OCI-LY7 (cell line): ENCODE data around the gene DERA. TPM values are rescaled to one million over a fixed set of nuclear protein-coding genes. Genes with fewer than 3 reads are reported as not detected.
A peak's percentile ranks its signal among the peaks of the same experiment; 100 is the strongest.

Experiments
- BruUV-seq: library from RNA; stranded (reverse); fragments of 400-500 nt; replicated peaks from 2 replicates; lab custom pipeline; 2021; lab: Mats Ljungman, UMichigan
- CTCF ChIA-PET: fragments of 300-600 bp; sonication (Branson Sonifier 250); formaldehyde crosslinking; loops from one replicate; lab custom pipeline; 2022; ENCODE audit warnings: antibody characterized with exemption; ENCODE audit not compliant: unreplicated experiment; lab: Charles Lee
- POLR2A ChIA-PET: fragments of 300-600 bp; sonication (Branson Sonifier 250); formaldehyde crosslinking; loops from one replicate; lab custom pipeline; 2022; ENCODE audit warnings: antibody characterized with exemption; lab: Charles Lee
- DNase-seq: peaks from one replicate; pipeline ENCODE4 v3.0.0-alpha.2; 2015; ENCODE audit warnings: low spot score
- H2AFZ ChIP-seq: fragments of 200-600 bp; sonication (generic), shearing (Covaris generic); 2 replicates; pipeline ENCODE4 v1.6.1; 2014; ENCODE audit warnings: mild to moderate bottlenecking, antibody characterized with exemption, low read length, moderate library complexity
- H3K27ac ChIP-seq: fragments of 200-600 bp; sonication (generic); 2 replicates; pipeline ENCODE4 v1.5.1; 2014; ENCODE audit warnings: mixed run types, low read depth, mild to moderate bottlenecking, moderate library complexity, low read length, inconsistent platforms; ENCODE audit not compliant: poor library complexity, severe bottlenecking
- H3K36me3 ChIP-seq: fragments of 200-600 bp; sonication (generic); 2 replicates; pipeline ENCODE4 v1.6.1; 2014; ENCODE audit warnings: mild to moderate bottlenecking, antibody characterized with exemption, low read length, moderate library complexity, mixed read lengths; ENCODE audit not compliant: insufficient read depth
- H3K4me1 ChIP-seq: fragments of 200-600 bp; sonication (generic); 2 replicates; pipeline ENCODE4 v1.5.1; 2014; ENCODE audit warnings: mild to moderate bottlenecking, low read length; ENCODE audit not compliant: insufficient read depth, poor library complexity, severe bottlenecking
- H3K4me2 ChIP-seq: fragments of 200-600 bp; sonication (generic); 2 replicates; pipeline ENCODE4 v1.6.1; 2014; ENCODE audit warnings: mild to moderate bottlenecking, low read length
- H3K4me3 ChIP-seq: fragments of 200-600 bp; sonication (generic); 2 replicates; pipeline ENCODE4 v1.5.1; 2014; ENCODE audit warnings: mild to moderate bottlenecking, low read depth, low read length; ENCODE audit not compliant: poor library complexity, severe bottlenecking
- H3K79me2 ChIP-seq: fragments of 200-600 bp; sonication (generic); 2 replicates; pipeline ENCODE4 v1.6.1; 2016; ENCODE audit warnings: low read depth, mild to moderate bottlenecking, low read length, moderate library complexity, mixed read lengths; ENCODE audit not compliant: insufficient read depth
- H3K9me2 ChIP-seq: fragments of 200-600 bp; sonication (generic); 2 replicates; pipeline ENCODE4 v1.6.1; 2016; ENCODE audit warnings: mild to moderate bottlenecking, low read length, mixed read lengths; ENCODE audit not compliant: insufficient read depth
- H3K9me3 ChIP-seq: fragments of 200-600 bp; sonication (generic); 2 replicates; pipeline ENCODE4 v1.6.1; 2014; ENCODE audit warnings: mild to moderate bottlenecking, mixed run types, low read length, mixed read lengths
- H4K20me1 ChIP-seq: fragments of 200-600 bp; sonication (generic); 2 replicates; pipeline ENCODE4 v1.6.1; 2014; ENCODE audit warnings: mild to moderate bottlenecking, antibody characterized with exemption, low read length, moderate library complexity, mixed read lengths; ENCODE audit not compliant: insufficient read depth
- CTCF ChIP-seq: fragments of 200-600 bp; sonication (generic); conservative IDR thresholded peaks from 2 replicates; pipeline ENCODE4 v1.5.1; 2014; ENCODE audit warnings: mild to moderate bottlenecking, antibody characterized with exemption, low read length, moderate library complexity, mixed read lengths
- EZH2phosphoT487 ChIP-seq: fragments of 200-600 bp; sonication (generic); IDR thresholded peaks from 2 replicates; pipeline ENCODE4 v1.6.1; 2018; ENCODE audit warnings: low read depth, borderline replicate concordance, mild to moderate bottlenecking, mixed run types, antibody characterized with exemption, low read length, moderate library complexity, mixed read lengths
- intact Hi-C: fragments of 100-400 bp; cut with micrococcal nuclease; formaldehyde crosslinking; loops from one replicate; pipeline ENCODE4 v1.10.0; 2022; ENCODE audit not compliant: unreplicated experiment
- total RNA-seq, 2 experiments: library from RNA; depleted of rRNA in 1 of 2; stranded (reverse); fragments of >200 nt in 1 of 2; shearing (Covaris generic) in 1 of 2; gene quantifications; 2 replicates each; pipeline ENCODE4 v1.2.3, GENCODE V29; 2014 to 2022

Gene DERA
- total RNA-seq, 2 experiments from 2014 or later, result 68.6 to 87.2 TPM

DNA sequence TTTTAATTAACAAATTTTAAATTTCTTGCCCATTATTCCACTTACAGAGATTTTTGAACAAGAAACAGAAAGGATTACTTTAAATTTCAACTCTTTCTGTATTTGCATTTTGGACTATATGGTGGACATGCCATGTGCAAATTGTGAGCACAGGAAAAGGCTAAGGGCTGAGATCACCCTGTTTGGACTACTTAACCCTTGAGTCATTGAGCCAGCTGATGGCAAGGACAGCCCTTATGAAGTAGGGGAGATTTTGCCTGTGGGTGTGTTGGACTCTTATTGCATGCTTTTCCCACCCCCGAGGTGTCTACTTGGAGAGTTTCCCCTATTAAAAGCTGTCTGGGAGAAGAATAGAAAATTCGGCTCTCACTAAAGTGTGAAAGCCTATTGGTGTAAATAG is 17.2 kb downstream of the DERA start:
- Histone ChIP-seq H3K9me2 (no peaks in the 10 kb centered on the region), H3K27ac (no peak overlapping the region), H2AFZ (no peak overlapping the region), H3K4me1 (peaks cover 7% of the 10 kb centered on the region), H3K4me3 (no peak overlapping the region), H3K9me3 (0 out of 2 replicates have a peak, but pooled peaks cover 5% of the 10 kb centered on the region), H3K36me3 (no peaks in the 10 kb centered on the region), H3K79me2 (no peaks in the 10 kb centered on the region), H3K4me2 (no peak overlapping the region), H4K20me1 (no peaks in the 10 kb centered on the region)
- intact Hi-C loops, result no loop called here
- TF ChIP-seq EZH2phosphoT487 (no peak), CTCF (no peak)
- DNase-seq, result no peak
- CTCF ChIA-PET, result no interaction called here
- POLR2A ChIA-PET, result interaction anchor here (0.6 kb wide), 1 partner anchor 1662 kb away, joined by 3 read pairs; no protein-coding TSS in a partner anchor
- no TSS peak for BruUV-seq

DNA sequence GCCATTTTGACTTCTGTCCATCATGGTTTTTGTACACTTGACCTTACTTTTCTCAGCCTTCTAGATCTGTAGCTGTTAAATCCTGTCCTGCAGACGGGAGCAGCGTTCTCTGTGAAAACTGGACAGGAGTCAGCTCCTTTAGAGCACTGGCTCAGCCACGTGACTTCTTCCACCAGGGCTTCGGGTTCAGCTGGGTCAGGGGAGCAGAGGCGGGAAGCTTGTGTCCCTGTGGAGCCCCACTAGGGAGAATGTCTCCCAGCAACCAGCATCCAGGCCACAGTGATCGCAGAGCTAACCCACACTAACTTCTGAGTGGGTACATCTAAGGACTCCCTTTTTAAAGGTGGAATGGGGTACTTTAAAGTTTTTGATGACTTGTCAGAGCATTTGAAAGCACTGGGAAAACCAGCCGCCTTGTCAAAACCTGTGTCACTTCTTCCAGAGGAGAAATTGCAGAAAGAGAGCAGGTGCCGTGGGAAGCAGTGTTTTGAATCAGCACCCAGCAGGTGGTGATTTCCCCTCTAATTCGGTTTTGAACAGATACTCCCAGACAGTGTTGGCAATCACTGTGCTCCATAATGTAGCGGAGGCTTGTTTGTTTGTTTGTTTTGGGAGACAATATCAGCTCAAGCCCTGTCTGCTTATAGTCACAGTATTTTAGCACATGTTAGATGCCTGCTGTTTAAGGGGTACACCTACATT is 17.9 kb downstream of the DERA start:
- Histone ChIP-seq H2AFZ (no peak overlapping the region), H3K4me2 (no peak overlapping the region), H4K20me1 (no peaks in the 10 kb centered on the region), H3K27ac (no peak overlapping the region), H3K4me3 (no peak overlapping the region), H3K9me2 (no peaks in the 10 kb centered on the region), H3K9me3 (0 out of 2 replicates have a peak, but pooled peaks cover 5% of the 10 kb centered on the region), H3K4me1 (peaks cover 7% of the 10 kb centered on the region), H3K79me2 (no peaks in the 10 kb centered on the region), H3K36me3 (no peaks in the 10 kb centered on the region)
- no TSS peak for BruUV-seq
- DNase-seq, result no peak
- no peak for TF ChIP-seq EZH2phosphoT487
- no peak for TF ChIP-seq CTCF
- ChIA-PET POLR2A (interaction anchor here (0.6 to 0.8 kb wide), 2 partner anchors 12 to 23 kb away, joined by 3 to 4 read pairs; no protein-coding TSS in a partner anchor), CTCF (no interaction called here)
- intact Hi-C loops, result no loop called here

GRCh38 chr12:15931590-15932053 is 20.5 kb downstream of the DERA start:
- peak; percentile 39 for DNase-seq

More at GRCh38 chr12:15931590-15932053, 20.5 kb downstream of the DERA start:
- H3K79me2 ChIP-seq, result no peaks in the 10 kb centered on the region
- H2AFZ ChIP-seq, result no peak overlapping the region
- H3K9me3 ChIP-seq, result 0 out of 2 replicates have a peak, but pooled peaks cover 5% of the 10 kb centered on the region
- H3K4me1 ChIP-seq, result peaks cover 7% of the 10 kb centered on the region
- no TSS peak for BruUV-seq
- no peaks in the 10 kb centered on the region for H4K20me1 ChIP-seq
- no peaks in the 10 kb centered on the region for H3K36me3 ChIP-seq
- ChIA-PET CTCF (no interaction called here), POLR2A (interaction anchor here (0.6 to 1.2 kb wide), 3 partner anchors 18 to 1019 kb away, joined by 3 to 5 read pairs (median 3); partner anchors contain the start of gene DERA)
- H3K27ac ChIP-seq, result no peak overlapping the region
- intact Hi-C loops, result no loop called here
- H3K9me2 ChIP-seq, result no peaks in the 10 kb centered on the region
- no peak overlapping the region for H3K4me2 ChIP-seq
- TF ChIP-seq EZH2phosphoT487 (no peak), CTCF (peak; percentile 60)
- no peak overlapping the region for H3K4me3 ChIP-seq
